RKO (cell line): ENCODE data around the gene SMPX.

ENCODE experiments used
- DNase-seq: peaks from one replicate; pipeline ENCODE4 v3.0.0-alpha.2; 2016; ENCODE audit warnings: low spot score

Gene SMPX

DNA sequence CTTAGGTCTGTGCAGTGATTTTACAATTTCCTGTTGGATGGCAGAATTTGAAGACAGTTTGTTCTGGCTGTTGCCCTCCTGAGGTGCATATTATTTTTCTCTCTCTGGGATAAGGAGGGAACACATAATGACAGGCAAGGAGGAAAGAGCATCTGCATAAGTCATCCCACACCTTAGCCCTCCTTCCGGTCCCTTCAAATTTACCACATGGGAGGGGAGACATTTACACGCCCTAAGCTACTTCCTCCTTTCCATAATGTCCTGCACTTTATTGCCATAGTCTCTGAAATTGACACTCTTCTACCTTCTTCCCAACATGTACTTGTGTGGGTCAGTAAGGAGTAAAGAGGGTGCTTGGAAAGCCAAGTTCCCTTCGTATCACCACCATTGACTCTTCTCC is 13.9 kb downstream of the SMPX start:
- DNase-seq, result no peak

DNA sequence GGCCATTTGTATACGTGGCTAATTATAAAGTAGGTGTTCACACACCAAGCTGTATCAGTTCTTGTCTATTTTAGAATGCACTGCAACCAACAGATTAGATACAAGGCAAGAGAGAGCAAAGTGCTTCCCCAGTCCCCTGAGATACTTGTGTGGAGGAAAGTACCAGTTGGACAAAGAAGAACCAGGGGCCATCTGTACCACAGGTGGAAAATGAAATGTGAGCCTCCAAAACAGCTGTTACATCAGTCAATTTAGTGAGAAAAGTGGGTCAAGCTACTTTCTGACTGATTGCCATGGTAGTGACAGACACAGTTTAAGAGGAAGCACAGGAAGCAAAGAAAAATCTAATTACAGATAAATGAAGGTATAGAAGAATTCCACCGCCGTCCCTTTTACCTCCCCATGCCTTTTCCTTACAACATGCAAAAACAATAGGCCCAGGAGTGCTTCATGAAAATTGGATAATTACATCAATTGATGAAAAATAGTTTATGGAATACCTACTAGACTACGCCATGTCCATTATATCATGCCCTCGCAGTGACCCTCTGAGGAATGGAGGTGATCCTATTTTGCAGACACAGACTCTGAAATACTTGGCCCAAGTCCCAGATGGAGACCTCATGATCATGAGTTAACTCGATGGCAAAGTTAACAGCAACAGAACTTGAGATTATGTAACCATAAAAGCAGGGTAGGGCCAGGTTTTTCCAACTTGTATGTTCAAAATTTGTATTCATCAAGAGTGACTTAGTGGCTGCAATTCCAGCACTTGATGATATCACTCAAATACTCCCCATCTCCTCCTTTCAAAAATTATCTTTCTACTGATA is 15.8 kb downstream of the SMPX start:
- DNase-seq, result no peak

DNA sequence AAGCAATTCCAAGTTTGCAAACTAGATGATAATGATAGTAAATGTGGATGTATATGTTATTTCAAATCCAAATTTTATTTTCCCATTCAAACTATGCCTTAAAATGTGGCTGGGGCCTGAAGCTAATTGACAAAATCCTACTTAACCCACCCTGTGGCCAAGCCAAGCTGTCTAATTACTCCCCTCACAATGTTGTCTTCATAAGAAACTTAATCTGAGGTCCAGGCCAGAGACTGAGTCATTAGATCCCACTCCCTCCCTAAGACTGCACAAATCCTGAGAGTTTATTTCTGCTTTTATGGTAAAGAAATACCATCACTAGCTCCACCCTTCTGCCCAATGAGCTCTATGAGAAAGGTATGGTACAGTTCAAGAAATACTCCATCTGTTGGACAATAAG is 16.6 kb downstream of the SMPX start:
- DNase-seq, result no peak

DNA sequence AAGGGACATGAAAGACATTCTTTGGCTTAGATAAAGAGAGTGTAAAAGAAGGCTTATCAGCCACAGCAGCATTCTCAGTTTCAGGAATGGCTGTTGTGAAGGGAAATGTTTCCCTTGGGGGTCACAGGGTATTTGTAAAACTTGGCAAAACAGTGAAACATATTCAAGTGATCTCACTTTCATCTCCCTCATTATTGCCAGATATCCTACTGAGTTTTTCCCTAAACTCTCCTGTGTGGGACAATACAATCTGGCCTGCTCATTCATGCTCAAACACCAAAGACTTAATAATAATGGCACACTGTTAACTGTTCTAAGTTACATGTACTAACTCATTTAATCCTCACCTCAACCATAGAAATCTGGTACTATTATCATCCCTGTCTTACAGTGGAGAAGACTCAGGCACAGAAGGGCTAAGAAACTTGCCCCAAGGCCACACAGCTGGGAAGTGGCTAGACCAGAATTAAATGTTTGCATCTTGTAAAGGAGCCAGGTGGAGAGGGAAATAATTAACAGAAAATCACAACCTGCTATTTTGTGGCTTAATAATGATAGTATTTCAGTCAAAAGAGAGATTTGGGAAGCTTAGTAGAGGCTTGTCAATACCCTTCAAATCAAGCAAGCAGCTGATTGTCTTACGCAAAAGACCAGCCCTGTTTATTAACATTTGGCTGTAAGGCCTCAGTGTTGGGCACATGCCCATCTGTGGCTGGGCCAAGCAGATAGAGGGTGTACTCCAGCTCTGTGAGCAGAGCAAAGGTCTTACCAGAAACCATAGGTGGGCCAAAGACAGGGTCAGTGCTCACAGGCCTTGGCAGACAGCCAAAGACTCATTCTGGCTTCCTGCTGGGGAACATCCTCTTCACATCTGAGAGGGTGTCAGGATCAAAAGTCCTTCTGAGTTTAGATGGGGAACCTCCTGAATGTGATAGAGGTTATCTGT is 17.3 kb downstream of the SMPX start:
- no peak for DNase-seq

DNA sequence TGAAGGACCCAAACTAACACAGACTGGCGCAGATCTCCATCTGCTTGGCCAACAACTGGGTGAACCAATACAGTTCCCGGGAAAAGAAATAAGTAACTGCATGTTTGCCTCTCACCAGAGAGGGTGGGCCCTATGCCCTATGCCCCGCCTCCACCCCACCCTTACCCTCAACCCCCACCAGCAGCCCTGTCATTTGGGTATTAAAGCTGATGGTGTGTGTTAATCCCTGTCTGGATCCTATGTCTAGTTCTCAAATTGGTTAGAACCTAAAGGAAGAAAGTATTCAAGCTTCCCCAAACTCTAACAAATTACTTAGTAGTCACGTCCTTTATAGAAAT is 19.0 kb downstream of the SMPX start:
- DNase-seq, result no peak

DNA sequence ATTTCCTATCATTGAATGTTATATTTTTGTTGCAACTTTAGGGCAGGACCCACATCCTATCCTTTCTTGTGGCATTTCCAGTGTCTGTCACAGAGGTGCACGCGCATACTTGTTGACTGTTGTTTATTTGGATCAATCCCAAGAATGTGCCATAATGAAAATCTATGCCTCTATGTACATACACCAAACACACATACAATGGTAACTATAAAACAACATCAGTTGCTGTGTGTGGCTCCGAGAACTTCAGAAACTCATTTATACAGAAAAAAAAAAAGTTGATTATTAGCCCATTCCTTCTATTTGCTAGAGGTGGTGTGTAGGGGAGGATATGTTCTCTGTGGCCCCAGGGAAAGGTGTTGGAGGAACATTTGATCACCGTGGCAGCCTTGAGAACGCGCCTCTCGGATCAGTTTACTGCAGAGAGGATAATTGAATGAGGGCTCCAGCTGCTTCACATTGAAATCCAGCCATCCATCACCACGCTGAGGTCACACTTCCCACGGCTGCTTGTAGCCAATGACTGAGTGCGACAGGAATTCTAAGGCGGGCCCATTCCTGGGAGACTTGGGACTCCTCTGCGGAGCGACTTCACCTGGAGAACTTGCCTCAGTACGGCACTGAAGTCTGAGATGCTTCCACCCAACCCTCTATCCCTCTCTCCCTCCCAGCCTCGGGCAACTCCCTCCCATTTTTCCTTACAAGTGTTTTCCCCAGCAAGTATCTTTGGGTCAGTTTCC is 19.5 kb downstream of the SMPX start:
- DNase-seq, result no peak

DNA sequence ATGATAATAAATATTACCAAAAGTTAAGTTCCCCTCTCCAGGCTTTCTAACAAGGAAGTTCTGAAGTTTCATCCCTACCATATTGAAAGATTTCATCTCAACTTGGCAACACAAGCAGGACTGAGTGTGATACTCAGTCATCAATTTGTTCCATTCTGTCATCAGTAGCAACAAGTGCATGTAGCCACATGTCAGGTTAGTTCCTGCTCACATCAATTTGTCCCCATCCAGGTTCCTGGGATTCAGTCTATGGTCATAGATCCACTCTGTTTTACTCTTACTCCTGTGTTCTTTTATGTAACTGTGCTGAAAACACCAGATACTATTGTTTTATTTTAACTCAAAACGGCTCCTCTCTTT is 22.2 kb downstream of the SMPX start:
- no peak for DNase-seq

DNA sequence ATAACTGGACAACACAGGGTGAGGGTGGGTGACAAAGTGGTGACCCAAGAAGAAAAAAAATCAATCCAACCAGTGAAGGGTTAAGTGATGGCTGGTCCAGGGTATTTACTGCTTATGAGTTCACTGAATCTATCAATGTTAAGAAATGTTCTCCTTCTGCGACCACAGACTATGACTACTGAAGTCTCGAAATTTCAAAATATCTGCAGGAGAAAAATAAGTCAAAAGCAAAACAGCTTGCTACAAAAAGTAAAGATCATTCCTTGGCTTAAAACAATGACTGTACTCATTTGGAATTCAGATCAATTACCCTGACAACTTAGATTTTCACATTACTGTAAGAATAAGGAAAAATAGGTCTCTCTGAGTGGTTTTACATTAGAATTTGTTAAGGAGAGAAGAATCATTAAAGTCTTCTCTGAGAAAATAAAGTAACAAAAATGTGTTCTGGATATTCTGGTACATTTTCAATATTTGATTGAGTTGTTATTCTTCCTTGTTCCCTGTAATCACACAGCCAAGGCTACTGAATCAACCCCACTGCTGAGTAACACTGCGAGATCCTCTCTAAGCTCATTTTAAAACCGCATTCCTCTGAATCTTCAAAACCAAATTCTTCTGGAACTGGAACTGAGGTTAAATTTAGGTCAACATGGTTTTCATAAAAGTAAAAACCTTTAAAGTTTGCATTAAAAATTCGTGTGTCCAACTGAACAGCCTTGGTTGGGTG is 22.7 kb downstream of the SMPX start:
- no peak for DNase-seq

DNA sequence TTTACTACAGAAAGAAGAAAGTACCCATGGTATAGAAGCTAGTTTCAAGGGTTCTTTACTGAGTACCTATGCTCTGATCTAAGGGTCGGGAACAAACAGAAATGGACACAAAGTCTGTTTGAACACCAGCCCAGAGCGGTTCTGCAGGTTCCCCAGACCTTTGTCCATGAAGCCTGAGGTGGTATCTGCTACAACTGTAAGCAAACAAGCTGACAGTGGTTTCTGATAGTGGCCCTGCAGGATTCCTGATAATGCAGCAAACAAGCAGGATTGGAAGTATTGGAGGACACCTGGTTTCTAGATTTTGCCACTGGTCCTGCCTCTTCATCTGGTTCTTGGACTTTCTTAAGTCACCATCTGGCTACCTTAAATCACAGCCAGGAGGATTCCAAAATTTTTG is 23.7 kb downstream of the SMPX start:
- no peak for DNase-seq

DNA sequence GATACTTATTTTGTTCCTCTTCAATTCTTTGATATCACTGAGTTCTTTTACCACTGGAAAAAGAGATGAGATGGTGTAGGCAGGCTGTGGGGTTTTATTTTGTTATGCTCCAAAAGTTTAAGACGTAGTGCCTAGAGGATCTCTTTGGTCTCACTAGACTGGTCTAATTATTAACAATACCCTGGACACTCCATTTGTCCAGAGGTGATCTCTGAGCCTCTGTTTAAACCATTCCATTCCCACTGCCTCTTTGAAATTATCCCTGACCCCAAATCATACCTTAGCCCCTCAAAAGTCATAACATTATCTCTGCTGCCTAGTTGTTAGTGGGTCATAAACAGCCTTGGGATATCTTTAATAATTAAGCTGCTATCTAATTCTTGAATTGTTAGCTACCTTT is 24.2 kb downstream of the SMPX start:
- DNase-seq, result no peak

DNA sequence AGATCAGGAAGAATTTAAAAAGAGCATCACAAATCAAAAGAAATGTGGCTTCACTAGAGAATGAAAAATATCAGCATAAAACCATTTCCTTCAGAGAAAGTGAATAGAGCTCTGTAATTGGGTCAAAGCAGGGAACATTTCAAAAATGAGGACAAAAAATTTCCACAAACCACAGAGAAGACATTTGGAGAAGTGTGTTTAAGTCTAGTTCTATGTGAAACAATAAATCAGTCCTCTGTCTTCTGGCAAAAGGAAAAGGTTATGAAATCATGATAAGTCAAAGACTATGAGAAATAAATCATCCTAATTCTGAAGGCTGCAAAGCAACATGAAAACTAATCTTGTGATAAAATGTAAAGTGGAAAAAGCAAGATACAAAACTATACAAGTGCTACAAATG is 27.9 kb downstream of the SMPX start:
- DNase-seq, result no peak

DNA sequence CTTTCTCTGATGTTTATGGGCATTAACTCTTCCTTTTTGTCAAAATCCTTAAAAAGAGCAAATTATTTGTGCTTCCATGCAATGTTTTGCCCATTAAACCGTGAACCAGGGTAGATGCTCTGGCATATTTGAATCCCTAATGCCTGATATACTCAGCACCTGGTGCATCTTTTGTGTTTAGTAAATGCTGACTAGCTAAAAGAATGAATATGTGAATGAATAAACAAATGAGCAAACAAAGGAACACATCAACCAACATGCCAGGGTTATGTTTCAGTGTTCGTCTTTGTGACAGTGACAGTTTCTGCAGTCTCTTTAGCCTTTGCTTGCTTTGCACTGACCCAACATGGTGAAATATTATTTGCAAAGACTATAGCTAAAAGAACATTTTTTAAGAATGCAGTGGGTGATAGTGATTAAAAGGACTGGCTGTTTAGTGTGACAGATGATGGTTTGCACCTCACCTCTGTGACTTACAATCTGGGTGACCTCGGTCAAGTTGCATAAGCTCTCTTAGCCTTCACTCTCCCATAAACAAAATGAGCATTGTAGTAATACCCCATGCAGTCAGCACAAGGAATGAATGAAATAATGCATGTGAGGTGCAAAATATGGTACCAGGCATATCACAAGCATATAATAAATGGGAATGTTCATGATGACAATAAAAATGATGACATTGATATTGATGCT is 29.5 kb downstream of the SMPX start:
- DNase-seq, result no peak

DNA sequence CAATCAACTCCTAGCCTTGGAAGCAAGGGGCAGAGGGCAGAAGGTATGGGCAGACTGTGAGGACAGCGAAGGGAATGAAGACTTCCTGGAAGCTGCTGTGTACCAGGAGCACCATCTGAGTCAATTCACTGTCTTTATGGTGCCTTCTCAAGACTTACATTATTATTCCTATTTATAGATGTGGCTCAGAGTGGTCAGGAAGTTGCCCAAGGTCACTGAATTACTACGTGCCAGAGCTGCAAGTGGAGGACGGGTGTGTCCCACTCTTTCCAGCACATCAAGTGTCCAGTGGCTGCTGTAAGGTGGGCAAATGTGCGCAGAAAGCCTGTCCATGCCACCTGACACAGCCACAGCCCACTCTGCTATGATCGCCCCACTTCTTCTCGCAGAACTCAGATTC is 32.0 kb downstream of the SMPX start:
- no peak for DNase-seq

DNA sequence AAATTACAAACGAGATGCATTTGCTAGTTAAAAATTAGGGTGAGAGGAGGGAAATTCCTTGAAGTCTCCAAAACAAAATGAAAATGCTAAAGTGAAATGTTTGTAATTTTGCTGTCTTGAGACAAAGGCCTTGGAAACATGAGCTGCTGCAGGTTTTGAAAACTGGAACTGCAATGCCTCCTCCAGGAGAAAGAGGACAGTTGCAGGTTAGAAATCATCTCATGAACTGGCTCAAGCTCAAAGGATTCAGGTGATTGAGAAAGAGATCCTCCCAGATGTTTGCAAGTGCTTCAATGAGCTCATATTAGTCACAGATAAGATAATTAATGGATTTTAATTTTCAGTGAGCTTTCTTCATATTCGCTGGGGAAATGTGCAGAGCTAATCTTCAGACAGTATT is 32.4 kb downstream of the SMPX start:
- peak; percentile 30 for DNase-seq

DNA sequence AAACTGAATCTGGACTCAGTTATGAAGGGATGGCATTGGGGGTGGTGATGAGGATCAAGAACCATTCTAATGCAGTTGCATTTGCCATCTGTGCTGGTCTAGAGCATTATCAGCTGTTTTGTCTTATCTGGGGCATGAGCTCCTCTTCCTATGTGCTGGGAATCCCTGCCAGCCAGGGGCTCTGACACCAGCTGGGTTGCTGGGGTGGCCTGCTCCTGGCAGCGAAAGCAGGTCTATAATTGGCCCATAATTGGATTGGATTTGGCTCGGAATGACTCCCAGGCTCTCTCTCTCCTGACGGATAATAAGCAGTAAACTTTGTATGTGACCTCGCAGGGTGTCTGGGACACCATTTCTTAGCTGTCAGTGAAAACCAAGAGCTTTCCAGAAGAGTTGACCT is 34.1 kb downstream of the SMPX start:
- DNase-seq, result no peak

DNA sequence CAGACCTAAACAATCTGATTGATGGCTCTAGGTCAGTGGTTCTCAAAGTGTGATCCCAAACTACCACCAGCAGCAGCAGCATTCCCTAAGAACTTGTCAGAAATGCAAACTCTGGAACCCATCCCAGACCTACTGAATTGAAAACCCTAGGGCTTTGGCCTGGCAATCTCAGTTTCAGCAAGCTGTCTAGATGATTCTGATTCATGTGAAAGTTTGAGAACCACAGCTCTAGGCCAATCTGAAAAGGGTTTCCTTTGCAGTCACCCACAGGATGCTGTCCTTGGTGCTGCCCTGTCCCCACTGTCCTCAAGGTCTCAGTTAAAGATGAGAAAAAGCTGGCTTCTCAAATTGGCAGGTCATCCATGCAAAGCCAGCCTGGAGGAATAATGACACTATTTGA is 34.8 kb downstream of the SMPX start:
- DNase-seq, result peak; percentile 29

DNA sequence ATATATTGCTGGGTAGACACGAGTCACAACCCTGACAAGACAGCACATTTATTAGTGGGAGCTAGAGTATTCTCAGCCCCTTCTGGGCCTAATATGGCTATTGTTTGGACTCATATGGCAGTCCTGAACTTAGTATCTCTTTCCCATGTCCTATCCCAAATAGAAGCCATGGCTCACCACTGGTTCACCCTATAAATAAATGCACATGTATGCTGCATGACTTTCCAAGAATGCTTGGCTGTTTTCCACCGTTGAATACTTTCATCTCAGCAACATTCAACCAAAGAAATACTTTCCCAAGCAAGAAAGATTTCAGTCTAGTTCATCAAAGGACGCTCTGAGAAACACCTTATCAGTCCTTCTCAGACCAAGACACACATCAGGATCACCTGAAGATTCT is 36.7 kb downstream of the SMPX start:
- no peak for DNase-seq

DNA sequence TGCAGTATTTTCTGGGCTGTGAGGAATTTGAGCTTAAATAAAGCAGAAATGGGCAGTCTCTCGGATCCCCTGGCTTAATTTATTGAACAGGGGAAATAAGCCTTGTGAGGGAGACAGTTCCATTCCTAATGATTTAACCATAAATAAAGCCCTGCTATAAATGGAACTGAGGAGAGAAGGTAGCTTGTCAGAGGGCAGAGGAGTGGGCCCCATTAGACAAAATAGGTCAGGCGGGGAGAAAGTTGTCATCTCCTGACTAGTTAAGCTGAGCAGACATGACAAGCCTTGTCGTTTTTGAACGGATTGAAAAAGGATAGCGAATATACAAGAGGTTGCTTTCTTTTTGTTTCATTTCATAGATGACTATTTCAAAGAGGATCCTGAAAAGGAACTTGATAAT is 39.3 kb downstream of the SMPX start:
- no peak for DNase-seq

DNA sequence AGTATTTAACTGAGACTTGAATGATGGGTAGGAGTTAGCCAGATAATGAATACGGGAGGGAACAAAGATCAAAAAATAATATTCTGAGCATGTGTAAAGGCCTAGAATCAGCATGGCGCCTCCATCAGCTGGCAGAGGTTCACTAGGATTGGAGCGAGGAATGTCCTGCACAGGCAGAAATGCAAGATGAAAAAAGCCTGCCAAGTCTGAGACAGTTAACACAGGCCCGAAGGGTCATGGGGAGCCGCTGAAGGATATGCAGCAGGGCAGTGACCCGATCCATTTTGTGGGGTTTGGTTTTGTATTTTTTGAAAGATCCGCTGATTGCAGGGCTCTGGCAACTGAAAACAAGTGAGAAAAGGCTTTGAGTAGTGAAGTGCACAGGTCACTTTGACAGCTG is 40.1 kb downstream of the SMPX start:
- no peak for DNase-seq

DNA sequence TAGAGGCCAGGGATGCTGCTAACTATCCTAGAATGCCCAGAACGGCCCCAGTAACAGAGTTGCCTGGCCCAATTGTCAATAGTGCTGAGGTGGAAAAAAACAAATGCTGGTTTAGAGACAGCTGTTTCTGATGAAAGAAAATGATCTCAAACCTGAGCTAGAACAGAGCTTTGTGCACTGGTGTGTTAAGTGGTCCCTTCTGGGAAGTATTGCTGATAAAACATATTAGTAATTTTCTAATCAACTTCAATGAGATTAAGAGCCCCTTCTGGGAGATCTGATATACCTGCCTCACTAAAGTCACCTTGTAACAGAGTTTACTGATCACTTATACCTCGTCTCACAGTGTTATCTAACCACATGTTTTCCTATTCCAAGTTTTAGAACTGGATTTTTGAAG is 42.1 kb downstream of the SMPX start:
- no peak for DNase-seq

DNA sequence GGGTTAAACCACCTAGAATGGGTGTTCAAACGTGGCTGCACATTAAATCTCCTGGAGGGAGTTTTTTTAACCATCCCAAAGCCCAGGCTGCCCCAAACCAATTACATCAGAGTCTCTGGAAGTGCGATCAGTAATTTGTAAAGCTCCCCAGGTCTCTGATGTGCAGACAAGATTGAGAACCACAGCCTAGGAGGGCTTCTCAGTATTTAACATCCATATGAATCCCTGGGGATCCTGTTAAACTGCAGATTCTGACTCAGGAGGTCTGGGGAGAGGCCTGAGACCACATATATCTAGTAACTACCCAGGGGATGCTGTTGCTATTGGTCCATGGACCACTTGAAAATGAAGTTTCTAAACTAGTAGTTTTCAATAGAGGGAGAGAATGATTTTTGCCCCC is 42.6 kb downstream of the SMPX start:
- DNase-seq, result no peak

DNA sequence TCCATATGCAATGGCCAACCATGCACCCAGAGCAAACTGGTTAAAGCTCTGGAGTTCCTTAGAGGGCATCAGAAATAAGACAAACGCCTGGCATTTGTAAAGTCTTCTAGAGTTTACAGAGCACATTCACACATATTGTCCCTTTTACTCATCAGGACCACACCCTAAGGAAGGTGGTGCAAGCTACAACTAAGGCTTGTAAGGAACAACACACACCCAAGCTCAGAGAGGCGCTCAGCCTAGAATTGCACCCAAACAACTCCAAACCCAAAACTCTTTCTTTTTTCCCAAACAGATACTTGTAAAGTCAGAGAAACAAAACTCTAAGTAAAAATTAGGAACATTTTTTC is 46.1 kb downstream of the SMPX start:
- no peak for DNase-seq
